OCI-LY7 (cell line): Measurements from ENCODE around the gene SLC35B3. TPM values are rescaled to one million over a fixed set of nuclear protein-coding genes. Genes with fewer than 3 reads are reported as not detected.
"Not testable (repeated sequence)": the region's sequence is repeated elsewhere in the genome, so short reads cannot be mapped to it uniquely, and the experiment has no call there.

Source experiments
- BruUV-seq: library from RNA; stranded (reverse); fragments of 400-500 nt; replicated peaks from 2 replicates; lab custom pipeline; 2021; lab: Mats Ljungman, UMichigan
- CTCF ChIA-PET: fragments of 300-600 bp; sonication (Branson Sonifier 250); formaldehyde crosslinking; loops from one replicate; lab custom pipeline; 2022; ENCODE audit warnings: antibody characterized with exemption; ENCODE audit not compliant: unreplicated experiment; lab: Charles Lee
- POLR2A ChIA-PET: fragments of 300-600 bp; sonication (Branson Sonifier 250); formaldehyde crosslinking; loops from one replicate; lab custom pipeline; 2022; ENCODE audit warnings: antibody characterized with exemption; lab: Charles Lee
- DNase-seq: peaks from one replicate; pipeline ENCODE4 v3.0.0-alpha.2; 2015; ENCODE audit warnings: low spot score
- H2AFZ ChIP-seq: fragments of 200-600 bp; sonication (generic), shearing (Covaris generic); 2 replicates; pipeline ENCODE4 v1.6.1; 2014; ENCODE audit warnings: mild to moderate bottlenecking, antibody characterized with exemption, low read length, moderate library complexity
- H3K27ac ChIP-seq: fragments of 200-600 bp; sonication (generic); 2 replicates; pipeline ENCODE4 v1.5.1; 2014; ENCODE audit warnings: mixed run types, low read depth, mild to moderate bottlenecking, moderate library complexity, low read length, inconsistent platforms; ENCODE audit not compliant: poor library complexity, severe bottlenecking
- H3K36me3 ChIP-seq: fragments of 200-600 bp; sonication (generic); 2 replicates; pipeline ENCODE4 v1.6.1; 2014; ENCODE audit warnings: mild to moderate bottlenecking, antibody characterized with exemption, low read length, moderate library complexity, mixed read lengths; ENCODE audit not compliant: insufficient read depth
- H3K4me1 ChIP-seq: fragments of 200-600 bp; sonication (generic); 2 replicates; pipeline ENCODE4 v1.5.1; 2014; ENCODE audit warnings: mild to moderate bottlenecking, low read length; ENCODE audit not compliant: insufficient read depth, poor library complexity, severe bottlenecking
- H3K4me2 ChIP-seq: fragments of 200-600 bp; sonication (generic); 2 replicates; pipeline ENCODE4 v1.6.1; 2014; ENCODE audit warnings: mild to moderate bottlenecking, low read length
- H3K4me3 ChIP-seq: fragments of 200-600 bp; sonication (generic); 2 replicates; pipeline ENCODE4 v1.5.1; 2014; ENCODE audit warnings: mild to moderate bottlenecking, low read depth, low read length; ENCODE audit not compliant: poor library complexity, severe bottlenecking
- H3K79me2 ChIP-seq: fragments of 200-600 bp; sonication (generic); 2 replicates; pipeline ENCODE4 v1.6.1; 2016; ENCODE audit warnings: low read depth, mild to moderate bottlenecking, low read length, moderate library complexity, mixed read lengths; ENCODE audit not compliant: insufficient read depth
- H3K9me2 ChIP-seq: fragments of 200-600 bp; sonication (generic); 2 replicates; pipeline ENCODE4 v1.6.1; 2016; ENCODE audit warnings: mild to moderate bottlenecking, low read length, mixed read lengths; ENCODE audit not compliant: insufficient read depth
- H3K9me3 ChIP-seq: fragments of 200-600 bp; sonication (generic); 2 replicates; pipeline ENCODE4 v1.6.1; 2014; ENCODE audit warnings: mild to moderate bottlenecking, mixed run types, low read length, mixed read lengths
- H4K20me1 ChIP-seq: fragments of 200-600 bp; sonication (generic); 2 replicates; pipeline ENCODE4 v1.6.1; 2014; ENCODE audit warnings: mild to moderate bottlenecking, antibody characterized with exemption, low read length, moderate library complexity, mixed read lengths; ENCODE audit not compliant: insufficient read depth
- EZH2phosphoT487 ChIP-seq: fragments of 200-600 bp; sonication (generic); IDR thresholded peaks from 2 replicates; pipeline ENCODE4 v1.6.1; 2018; ENCODE audit warnings: low read depth, borderline replicate concordance, mild to moderate bottlenecking, mixed run types, antibody characterized with exemption, low read length, moderate library complexity, mixed read lengths
- intact Hi-C: fragments of 100-400 bp; cut with micrococcal nuclease; formaldehyde crosslinking; loops from one replicate; pipeline ENCODE4 v1.10.0; 2022; ENCODE audit not compliant: unreplicated experiment
- total RNA-seq, 2 experiments: library from RNA; depleted of rRNA in 1 of 2; stranded (reverse); fragments of >200 nt in 1 of 2; shearing (Covaris generic) in 1 of 2; gene quantifications; 2 replicates each; pipeline ENCODE4 v1.2.3, GENCODE V29; 2014 to 2022
- TF ChIP-seq, protein P1 (sequence below): fragments of 200-600 bp; sonication (generic); conservative IDR thresholded peaks from 2 replicates; pipeline ENCODE4 v1.5.1; 2014; ENCODE audit warnings: mild to moderate bottlenecking, antibody characterized with exemption, low read length, moderate library complexity, mixed read lengths

The SLC35B3 gene
- total RNA-seq, 2 experiments from 2014 or later: 10.3 to 16.1 TPM

DNA sequence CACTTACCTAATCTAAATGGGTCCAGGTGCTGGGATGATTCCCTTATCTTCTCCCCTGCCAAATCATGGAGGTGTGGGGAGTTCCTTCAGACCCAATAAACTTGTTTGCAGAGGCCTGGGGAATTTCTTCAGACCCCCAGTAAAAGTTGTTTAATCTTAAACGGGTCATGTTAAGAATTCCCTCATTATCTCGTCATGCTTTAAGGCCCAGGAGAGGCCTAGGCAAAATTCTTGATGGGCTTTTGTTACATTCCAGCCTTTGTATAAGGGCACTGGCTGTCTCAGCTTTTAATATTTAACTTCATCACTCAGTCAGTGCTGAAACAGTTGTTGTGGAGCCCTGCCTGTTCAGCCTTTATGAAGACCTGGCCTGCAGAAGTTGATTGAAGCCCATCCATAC, 11.0 kb upstream of the SLC35B3 start:
- TF ChIP-seq, protein P1, sequence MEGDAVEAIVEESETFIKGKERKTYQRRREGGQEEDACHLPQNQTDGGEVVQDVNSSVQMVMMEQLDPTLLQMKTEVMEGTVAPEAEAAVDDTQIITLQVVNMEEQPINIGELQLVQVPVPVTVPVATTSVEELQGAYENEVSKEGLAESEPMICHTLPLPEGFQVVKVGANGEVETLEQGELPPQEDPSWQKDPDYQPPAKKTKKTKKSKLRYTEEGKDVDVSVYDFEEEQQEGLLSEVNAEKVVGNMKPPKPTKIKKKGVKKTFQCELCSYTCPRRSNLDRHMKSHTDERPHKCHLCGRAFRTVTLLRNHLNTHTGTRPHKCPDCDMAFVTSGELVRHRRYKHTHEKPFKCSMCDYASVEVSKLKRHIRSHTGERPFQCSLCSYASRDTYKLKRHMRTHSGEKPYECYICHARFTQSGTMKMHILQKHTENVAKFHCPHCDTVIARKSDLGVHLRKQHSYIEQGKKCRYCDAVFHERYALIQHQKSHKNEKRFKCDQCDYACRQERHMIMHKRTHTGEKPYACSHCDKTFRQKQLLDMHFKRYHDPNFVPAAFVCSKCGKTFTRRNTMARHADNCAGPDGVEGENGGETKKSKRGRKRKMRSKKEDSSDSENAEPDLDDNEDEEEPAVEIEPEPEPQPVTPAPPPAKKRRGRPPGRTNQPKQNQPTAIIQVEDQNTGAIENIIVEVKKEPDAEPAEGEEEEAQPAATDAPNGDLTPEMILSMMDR: no peak
- no peak for TF ChIP-seq EZH2phosphoT487
- H3K4me2 ChIP-seq: no peak overlapping the region
- intact Hi-C loops: no loop called here
- no peaks in the 10 kb centered on the region for H3K9me2 ChIP-seq
- H3K4me3 ChIP-seq: no peak overlapping the region
- POLR2A ChIA-PET: no interaction called here
- H3K36me3 ChIP-seq: no peaks in the 10 kb centered on the region
- BruUV-seq: no TSS peak
- CTCF ChIA-PET: no interaction called here
- no peaks in the 10 kb centered on the region for H3K4me1 ChIP-seq
- no peak for DNase-seq
- H2AFZ ChIP-seq: no peak overlapping the region
- H3K27ac ChIP-seq: no peak overlapping the region
- no peaks in the 10 kb centered on the region for H4K20me1 ChIP-seq
- H3K79me2 ChIP-seq: no peaks in the 10 kb centered on the region
- H3K9me3 ChIP-seq: no peaks in the 10 kb centered on the region

DNA sequence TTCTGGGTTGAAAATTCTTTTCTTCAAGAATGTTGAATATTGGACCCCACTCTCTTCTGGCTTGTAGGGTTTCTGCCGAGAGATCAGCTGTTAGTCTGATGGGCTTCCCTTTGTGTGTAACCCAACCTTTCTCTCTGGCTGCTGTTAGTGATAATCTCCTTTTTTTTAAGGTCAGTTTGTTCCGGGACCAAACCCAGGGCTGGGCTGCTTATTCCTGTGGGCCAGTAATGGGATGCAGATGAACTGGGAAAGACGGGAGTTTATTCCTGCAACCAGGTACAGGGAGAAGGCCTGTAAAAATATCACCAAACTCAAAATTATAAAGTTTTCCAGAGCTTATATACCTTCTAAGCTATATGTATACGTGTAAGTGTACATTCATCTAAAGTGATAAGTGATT, 10.6 kb upstream of the SLC35B3 start:
- H3K9me2 ChIP-seq, H3K4me2 ChIP-seq, H3K79me2 ChIP-seq, H3K27ac ChIP-seq, H4K20me1 ChIP-seq, H3K9me3 ChIP-seq, BruUV-seq, H3K36me3 ChIP-seq, H3K4me1 ChIP-seq, CTCF ChIA-PET, intact Hi-C loops, H3K4me3 ChIP-seq, DNase-seq, H2AFZ ChIP-seq, POLR2A ChIA-PET: not testable (repeated sequence)

DNA sequence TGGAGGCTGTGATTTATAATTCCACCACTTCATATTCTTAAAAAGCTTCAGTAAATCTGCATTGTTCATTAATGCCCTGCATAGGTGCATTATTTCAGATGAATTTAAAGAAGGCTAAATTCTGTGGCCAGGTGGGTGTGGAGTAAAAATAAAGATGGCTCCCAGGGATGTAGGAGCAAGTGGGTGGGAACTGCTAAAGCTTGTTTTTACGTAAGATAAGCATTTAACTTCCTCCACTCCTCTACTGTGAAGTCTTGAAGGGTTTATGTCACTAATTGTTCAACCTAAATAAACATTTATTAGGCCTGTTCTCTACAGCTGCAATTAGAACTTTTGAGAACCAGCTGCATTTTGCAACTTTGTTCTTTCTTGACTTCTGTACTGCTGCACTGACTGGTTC, 6.8 kb upstream of the SLC35B3 start:
- Histone ChIP-seq H3K79me2 (no peaks in the 10 kb centered on the region), H3K9me3 (no peaks in the 10 kb centered on the region), H3K4me2 (no peak overlapping the region), H3K4me1 (no peaks in the 10 kb centered on the region), H3K9me2 (no peaks in the 10 kb centered on the region), H4K20me1 (no peaks in the 10 kb centered on the region), H3K4me3 (no peak overlapping the region), H3K27ac (no peak overlapping the region), H2AFZ (no peak overlapping the region), H3K36me3 (no peaks in the 10 kb centered on the region)
- TF ChIP-seq, protein P1: no peak
- no peak for TF ChIP-seq EZH2phosphoT487
- DNase-seq: no peak
- intact Hi-C loops: no loop called here
- no TSS peak for BruUV-seq
- ChIA-PET CTCF (no interaction called here), POLR2A (interaction anchor here (0.6 to 1.0 kb wide), 4 partner anchors 13 to 1848 kb away, joined by 3 to 5 read pairs (median 4); no protein-coding TSS in a partner anchor)
